ENCODE measurements around the gene CELA2A.

DNA sequence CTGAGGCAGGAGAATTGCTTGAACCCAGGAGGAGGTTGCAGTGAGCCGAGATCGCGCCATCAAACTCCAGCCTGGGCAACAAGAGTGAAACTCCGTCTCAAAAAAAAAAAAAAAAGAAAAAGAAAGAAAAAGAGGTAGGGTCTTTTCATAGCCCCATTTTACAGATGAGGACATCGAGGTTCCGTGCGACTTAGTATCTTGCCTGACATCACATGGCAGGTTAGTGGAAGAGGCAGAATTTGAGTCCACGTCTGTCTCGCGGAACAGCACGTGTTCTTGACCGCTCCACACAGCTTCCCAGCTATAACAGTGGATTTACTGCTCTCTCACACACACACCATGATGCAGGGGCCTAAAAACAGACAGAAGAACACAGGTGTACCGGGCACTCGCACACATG lies 17.2 kb upstream of the CELA2A start:
- TF ChIP-seq, protein P1, sequence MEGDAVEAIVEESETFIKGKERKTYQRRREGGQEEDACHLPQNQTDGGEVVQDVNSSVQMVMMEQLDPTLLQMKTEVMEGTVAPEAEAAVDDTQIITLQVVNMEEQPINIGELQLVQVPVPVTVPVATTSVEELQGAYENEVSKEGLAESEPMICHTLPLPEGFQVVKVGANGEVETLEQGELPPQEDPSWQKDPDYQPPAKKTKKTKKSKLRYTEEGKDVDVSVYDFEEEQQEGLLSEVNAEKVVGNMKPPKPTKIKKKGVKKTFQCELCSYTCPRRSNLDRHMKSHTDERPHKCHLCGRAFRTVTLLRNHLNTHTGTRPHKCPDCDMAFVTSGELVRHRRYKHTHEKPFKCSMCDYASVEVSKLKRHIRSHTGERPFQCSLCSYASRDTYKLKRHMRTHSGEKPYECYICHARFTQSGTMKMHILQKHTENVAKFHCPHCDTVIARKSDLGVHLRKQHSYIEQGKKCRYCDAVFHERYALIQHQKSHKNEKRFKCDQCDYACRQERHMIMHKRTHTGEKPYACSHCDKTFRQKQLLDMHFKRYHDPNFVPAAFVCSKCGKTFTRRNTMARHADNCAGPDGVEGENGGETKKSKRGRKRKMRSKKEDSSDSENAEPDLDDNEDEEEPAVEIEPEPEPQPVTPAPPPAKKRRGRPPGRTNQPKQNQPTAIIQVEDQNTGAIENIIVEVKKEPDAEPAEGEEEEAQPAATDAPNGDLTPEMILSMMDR (IDR thresholded peaks at IDR 0.05) = no peak
- TF ChIP-seq POLR2A (IDR thresholded peaks at IDR 0.05; ENCODE audit: low read depth) = no peak
- TF ChIP-seq POLR2AphosphoS5 (IDR thresholded peaks at IDR 0.05) = no peak
